SKM-1 (cell line): ENCODE data around the gene PMEPA1.

ENCODE experiments used
- DNase-seq: peaks from one replicate; lab custom pipeline; 2025; ENCODE audit not compliant: unreplicated experiment; lab: John Stamatoyannopoulos, UW

The PMEPA1 gene

GRCh38 chr20:57712341-57712740 lies 2.5 kb upstream of the PMEPA1 start:
- no peak for DNase-seq

- no peak for DNase-seq
Measured at GRCh38 chr20:57711826-57712225, 2.0 kb upstream of the PMEPA1 start.

GRCh38 chr20:57711311-57711712 lies 1.5 kb upstream of the PMEPA1 start:
- no peak for DNase-seq

GRCh38 chr20:57710841-57711240 lies 1.0 kb upstream of the PMEPA1 start:
- DNase-seq: no peak

GRCh38 chr20:57708694-57709673 lies 831 bp downstream of the PMEPA1 start:
- DNase-seq: no peak

- DNase-seq: no peak
Measured at GRCh38 chr20:57707849-57708693, 1.7 kb downstream of the PMEPA1 start.

- DNase-seq: no peak
Measured at GRCh38 chr20:57707320-57707719, 2.5 kb downstream of the PMEPA1 start.

- DNase-seq: no peak
Measured at GRCh38 chr20:57705127-57705899, 4.5 kb downstream of the PMEPA1 start.

- no peak for DNase-seq
Measured at GRCh38 chr20:57704245-57704644, 5.6 kb downstream of the PMEPA1 start.

GRCh38 chr20:57703013-57703412 lies 6.8 kb downstream of the PMEPA1 start:
- DNase-seq: no peak

GRCh38 chr20:57702521-57702920 lies 7.3 kb downstream of the PMEPA1 start:
- no peak for DNase-seq

- DNase-seq: no peak
Measured at GRCh38 chr20:57702091-57702490, 7.7 kb downstream of the PMEPA1 start.

- no peak for DNase-seq
Measured at GRCh38 chr20:57701651-57702050, 8.2 kb downstream of the PMEPA1 start.

GRCh38 chr20:57701090-57701489 lies 8.7 kb downstream of the PMEPA1 start:
- DNase-seq: no peak

GRCh38 chr20:57699395-57699794 lies 10.4 kb downstream of the PMEPA1 start:
- no peak for DNase-seq

GRCh38 chr20:57698867-57699275 lies 10.9 kb downstream of the PMEPA1 start:
- DNase-seq: no peak

- no peak for DNase-seq
Measured at GRCh38 chr20:57698116-57698866, 11.5 kb downstream of the PMEPA1 start.

GRCh38 chr20:57697543-57697942 lies 12.3 kb downstream of the PMEPA1 start:
- DNase-seq: no peak

GRCh38 chr20:57696401-57696961 lies 13.3 kb downstream of the PMEPA1 start:
- no peak for DNase-seq

GRCh38 chr20:57695940-57696339 lies 13.9 kb downstream of the PMEPA1 start:
- DNase-seq: no peak
